ENCODE data around the gene MBP.
"Not testable (repeated sequence)": the region's sequence is repeated elsewhere in the genome, so short reads cannot be mapped to it uniquely, and the experiment has no call there.

MBP gene

GRCh38 chr18:76982841-76983583 is 149.6 kb downstream of the MBP start:
- DNase-seq, result peak; percentile 67

GRCh38 chr18:76982038-76982437 is 150.5 kb downstream of the MBP start:
- DNase-seq, result no peak

GRCh38 chr18:76981396-76981968 is 151.1 kb downstream of the MBP start:
- DNase-seq, result no peak

- DNase-seq, result no peak
Measured at GRCh38 chr18:76980663-76981395, 151.8 kb downstream of the MBP start.

GRCh38 chr18:76979906-76980305 is 152.7 kb downstream of the MBP start:
- DNase-seq, result no peak

- DNase-seq, result no peak
Measured at GRCh38 chr18:76979111-76979751, 153.4 kb downstream of the MBP start.

GRCh38 chr18:76978616-76979015 is 154.0 kb downstream of the MBP start:
- DNase-seq, result no peak

GRCh38 chr18:76977684-76978232 is 154.8 kb downstream of the MBP start:
- no peak for DNase-seq

- DNase-seq, result peak; percentile 92
Measured at GRCh38 chr18:76977108-76977621, 155.4 kb downstream of the MBP start.

GRCh38 chr18:76975577-76976110 is 156.9 kb downstream of the MBP start:
- no peak for DNase-seq

- DNase-seq, result no peak
Measured at GRCh38 chr18:76974386-76974785, 158.2 kb downstream of the MBP start.

- no peak for DNase-seq
Measured at GRCh38 chr18:76973520-76974266, 158.9 kb downstream of the MBP start.

- no peak for DNase-seq
Measured at GRCh38 chr18:76972846-76973519, 159.6 kb downstream of the MBP start.

GRCh38 chr18:76972241-76972640 is 160.3 kb downstream of the MBP start:
- no peak for DNase-seq

GRCh38 chr18:76970770-76971559 is 161.6 kb downstream of the MBP start:
- DNase-seq, result peak; percentile 83

GRCh38 chr18:76967721-76968472 is 164.7 kb downstream of the MBP start:
- no peak for DNase-seq

GRCh38 chr18:76967299-76967698 is 165.3 kb downstream of the MBP start:
- not testable (repeated sequence) for DNase-seq

GRCh38 chr18:76965555-76966151 is 166.9 kb downstream of the MBP start:
- not testable (repeated sequence) for DNase-seq

GRCh38 chr18:76963936-76964335 is 168.6 kb downstream of the MBP start:
- no peak for DNase-seq

Measured in DMS79 treated with DMSO at 0.1 percent for 48 hours (cell line).